IMR-90 (cell line): Measurements from ENCODE around the gene COL6A5. TPM values are rescaled to one million over a fixed set of nuclear protein-coding genes. Genes with fewer than 3 reads are reported as not detected.

Experiments
- ATAC-seq: fragments of 200-7000 bp; cut with Tn5 transposase; 2 replicates; pipeline ENCODE4 v1.9.1; 2020; ENCODE audit warnings: low read depth, mild to moderate bottlenecking, moderate library complexity
- BruUV-seq: library from RNA; stranded (reverse); fragments of 400-500 nt; replicated peaks from 2 replicates; lab custom pipeline; 2021; lab: Mats Ljungman, UMichigan
- CTCF ChIA-PET: fragments of 300-600 bp; formaldehyde crosslinking; extraction: SDS; loops from one replicate; lab custom pipeline; 2021; ENCODE audit warnings: antibody characterized with exemption; lab: Yijun Ruan, JAX
- POLR2A ChIA-PET: fragments of 300-600 bp; sonication (Branson Sonifier 250); formaldehyde crosslinking; loops from one replicate; lab custom pipeline; 2022; ENCODE audit warnings: antibody characterized with exemption; ENCODE audit not compliant: unreplicated experiment; lab: Charles Lee
- DNase-seq: peaks from one replicate; pipeline ENCODE4 v3.0.0; 2013
- H2AFZ ChIP-seq: replicated peaks from 2 replicates; pipeline ENCODE3; 2013; ENCODE audit warnings: low read length, mild to moderate bottlenecking; ENCODE audit not compliant: poor library complexity
- H2AK5ac ChIP-seq: 2 replicates; pipeline ENCODE4 v1.6.1; 2013; ENCODE audit warnings: low read depth, low read length, inconsistent platforms
- H2AK9ac ChIP-seq: replicated peaks from 2 replicates; pipeline ENCODE3; 2013; ENCODE audit warnings: mild to moderate bottlenecking, low read depth, low read length, moderate library complexity; ENCODE audit not compliant: poor library complexity
- H2BK120ac ChIP-seq: 2 replicates; pipeline ENCODE4 v1.6.1; 2013; ENCODE audit warnings: low read depth, low read length, inconsistent platforms
- H2BK15ac ChIP-seq: 3 replicates; pipeline ENCODE4 v1.6.1; 2013; ENCODE audit warnings: low read depth, low read length, inconsistent platforms
- H2BK20ac ChIP-seq: 2 replicates; pipeline ENCODE4 v1.6.1; 2013; ENCODE audit warnings: low read depth, mild to moderate bottlenecking, inconsistent platforms, low read length, moderate library complexity
- H2BK5ac ChIP-seq: 2 replicates; pipeline ENCODE4 v1.6.1; 2013; ENCODE audit warnings: mild to moderate bottlenecking, low read depth, low read length, inconsistent platforms; ENCODE audit not compliant: poor library complexity, severe bottlenecking
- H3K14ac ChIP-seq: replicated peaks from 2 replicates; pipeline ENCODE4 v1.6.1; 2013; ENCODE audit warnings: low read depth, low read length, inconsistent platforms
- H3K18ac ChIP-seq: 2 replicates; pipeline ENCODE4 v1.6.1; 2013; ENCODE audit warnings: low read depth, low read length, control low read depth
- H3K23ac ChIP-seq: 2 replicates; pipeline ENCODE4 v1.6.1; 2013; ENCODE audit warnings: low read depth, low read length, inconsistent platforms
- H3K27ac ChIP-seq: 2 replicates; pipeline ENCODE4 v1.5.1; 2013; ENCODE audit warnings: mild to moderate bottlenecking, control low read depth, low read length; ENCODE audit not compliant: insufficient read depth
- H3K27me3 ChIP-seq: 2 replicates; pipeline ENCODE4 v1.6.1; 2013; ENCODE audit warnings: low read length; ENCODE audit not compliant: control insufficient read depth, insufficient read depth
- H3K36me3 ChIP-seq: 2 replicates; pipeline ENCODE4 v1.6.1; 2013; ENCODE audit warnings: low read length, mixed read lengths; ENCODE audit not compliant: control insufficient read depth, insufficient read depth
- H3K4ac ChIP-seq: 2 replicates; pipeline ENCODE4 v1.6.1; 2013; ENCODE audit warnings: low read depth, low read length, inconsistent platforms
- H3K4me1 ChIP-seq: 2 replicates; pipeline ENCODE4 v1.6.1; 2013; ENCODE audit warnings: low read length, mixed read lengths; ENCODE audit not compliant: control insufficient read depth, insufficient read depth
- H3K4me2 ChIP-seq: 2 replicates; pipeline ENCODE4 v1.6.1; 2013; ENCODE audit warnings: low read depth, mild to moderate bottlenecking, control low read depth, low read length, moderate library complexity
- H3K4me3 ChIP-seq: 2 replicates; pipeline ENCODE4 v1.5.1; 2013; ENCODE audit warnings: low read depth, mild to moderate bottlenecking, control low read depth, low read length, moderate library complexity; ENCODE audit not compliant: insufficient read depth
- H3K56ac ChIP-seq: 2 replicates; pipeline ENCODE4 v1.6.1; 2013; ENCODE audit warnings: low read length, inconsistent platforms; ENCODE audit not compliant: insufficient read depth; ENCODE audit errors: extremely low read depth
- H3K79me1 ChIP-seq, 2 experiments: 2 replicates each; pipeline ENCODE4 v1.6.1; 2013; ENCODE audit warnings: low read length in 2 of 2, inconsistent platforms in 1 of 2, low read depth in 1 of 2
- H3K9ac ChIP-seq: 2 replicates; pipeline ENCODE4 v1.6.1; 2013; ENCODE audit warnings: low read depth, low read length, control low read depth
- H3K9me1 ChIP-seq: 2 replicates; pipeline ENCODE4 v1.6.1; 2013; ENCODE audit warnings: low read length, inconsistent platforms; ENCODE audit not compliant: insufficient read depth
- H3K9me3 ChIP-seq: 2 replicates; pipeline ENCODE4 v1.6.1; 2013; ENCODE audit warnings: low read length; ENCODE audit not compliant: control insufficient read depth, insufficient read depth
- H4K20me1 ChIP-seq: 2 replicates; pipeline ENCODE4 v1.6.1; 2013; ENCODE audit warnings: low read length, inconsistent platforms; ENCODE audit not compliant: insufficient read depth
- H4K5ac ChIP-seq: 2 replicates; pipeline ENCODE4 v1.6.1; 2013; ENCODE audit warnings: mild to moderate bottlenecking, low read depth, low read length, control low read depth
- H4K8ac ChIP-seq, 2 experiments: 2 replicates each; pipeline ENCODE4 v1.6.1; 2013; ENCODE audit warnings: low read depth in 2 of 2, low read length in 2 of 2, control low read depth in 1 of 2, inconsistent platforms in 1 of 2
- H4K91ac ChIP-seq: 2 replicates; pipeline ENCODE4 v1.6.1; 2013; ENCODE audit warnings: low read depth, low read length, inconsistent platforms; ENCODE audit not compliant: insufficient read depth
- BHLHE40 ChIP-seq: fragments of 150-350 bp; IDR thresholded peaks from 2 replicates; pipeline ENCODE4 v1.6.1; 2016; ENCODE audit warnings: mild to moderate bottlenecking, low read depth, low read length
- FOS ChIP-seq: fragments of 150-350 bp; IDR thresholded peaks from 2 replicates; pipeline ENCODE4 v1.6.1; 2016; ENCODE audit warnings: low read depth, low read length
- MAZ ChIP-seq: IDR thresholded peaks from 2 replicates; pipeline ENCODE4 v1.6.1; 2012; ENCODE audit warnings: low read depth, mild to moderate bottlenecking, low read length, improper control_type of control experiment, moderate library complexity, borderline replicate concordance
- POLR2A ChIP-seq: IDR thresholded peaks from 2 replicates; pipeline ENCODE4 v1.6.1; 2012; ENCODE audit warnings: mild to moderate bottlenecking, low read depth, low read length
- RAD21 ChIP-seq: IDR thresholded peaks from 2 replicates; pipeline ENCODE4 v1.6.1; 2012; ENCODE audit warnings: low read length, improper control_type of control experiment
- SMC3 ChIP-seq: fragments of 150-350 bp; IDR thresholded peaks from 2 replicates; pipeline ENCODE4 v1.6.1; 2016; ENCODE audit warnings: low read depth, mild to moderate bottlenecking, antibody characterized with exemption, low read length, moderate library complexity
- WGBS, 2 experiments: methylation state at CpG; one replicate each; pipeline versions ENCODE4 v1.1.5 to v1.1.7; 2013; ENCODE audit warnings: missing lambda C conversion rate in 2 of 2; ENCODE audit not compliant: insufficient read length in 1 of 2; ENCODE audit errors: extremely low coverage in 2 of 2; 5-methylcytosine and 5-hydroxymethylcytosine counted together
- dilution Hi-C: fragments of 300-500 bp; cut with HindIII; formaldehyde crosslinking; loops from one replicate; pipeline ENCODE4 v1.14.3; 2018; ENCODE audit warnings: low sequenced_read_pairs; ENCODE audit not compliant: unreplicated experiment
- in situ Hi-C: fragments of 300-500 bp; cut with MboI; formaldehyde crosslinking; loops from 3 replicates; pipeline ENCODE4 v1.14.3; 2019; ENCODE audit warnings: low sequenced_read_pairs, inconsistent platforms, mixed read lengths
- intact Hi-C: fragments of 100-400 bp; cut with micrococcal nuclease; formaldehyde crosslinking; loops from 2 replicates; pipeline ENCODE4 v1.10.0; 2022
- polyA plus RNA-seq, 3 experiments: library from polyadenylated mRNA; depleted of rRNA; stranded (reverse); fragments of >200 nt; gene quantifications; 2 replicates each; pipeline ENCODE4 v1.2.3, GENCODE V29; 2012; ENCODE audit warnings: low replicate concordance in 1 of 3
- total RNA-seq: library from RNA; depleted of rRNA; stranded (reverse); fragments of >200 nt; gene quantifications from 2 replicates; pipeline ENCODE4 v1.2.3, GENCODE V29; 2012
- TF ChIP-seq, protein P1 (sequence below): fragments of 150-350 bp; IDR thresholded peaks from 2 replicates; pipeline ENCODE4 v1.6.1; 2017; ENCODE audit warnings: mild to moderate bottlenecking, antibody characterized with exemption, low read length, low read depth
- TF ChIP-seq, protein P2 (sequence below): conservative IDR thresholded peaks from 2 replicates; pipeline ENCODE4 v1.5.1; 2012; ENCODE audit warnings: mild to moderate bottlenecking, low read depth, low read length, improper control_type of control experiment
- TF ChIP-seq, protein P3 (sequence below): fragments of 150-350 bp; IDR thresholded peaks from 2 replicates; pipeline ENCODE4 v1.6.1; 2016; ENCODE audit warnings: low read depth, mild to moderate bottlenecking, low read length, moderate library complexity, borderline replicate concordance

Gene COL6A5
- total and polyA plus RNA-seq, 2 of the 4 experiments (the other 2 are of a cell fraction): not detected

DNA sequence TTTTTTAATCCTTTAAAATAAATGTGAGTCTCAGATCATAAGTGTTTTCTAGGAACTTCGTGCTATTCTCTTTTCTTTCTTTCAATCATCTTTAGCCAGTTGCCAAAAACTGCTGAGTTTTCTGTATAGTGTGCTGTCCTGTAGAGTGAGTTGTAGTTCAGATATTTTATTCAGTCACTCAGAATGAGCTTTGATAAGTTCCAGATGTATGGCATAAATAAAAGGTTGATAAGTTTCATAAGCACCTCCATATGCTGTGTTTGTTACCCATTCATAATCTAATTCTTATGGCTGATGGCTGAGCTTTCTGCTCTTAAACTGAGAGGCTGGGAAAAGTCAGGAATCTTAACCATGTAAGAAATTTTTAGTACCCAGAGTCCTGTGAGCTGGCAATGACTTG, 112.2 kb downstream of the COL6A5 start:
- Histone ChIP-seq H2BK15ac (no peak overlapping the region), H3K14ac (no peak overlapping the region), H3K36me3 (no peaks in the 10 kb centered on the region), H4K20me1 (no peaks in the 10 kb centered on the region), H3K18ac (no peak overlapping the region), H2BK120ac (no peak overlapping the region), H3K4me1 (no peaks in the 10 kb centered on the region), H2AK9ac (no peak overlapping the region), H3K27me3 (no peaks in the 10 kb centered on the region), H4K5ac (no peak overlapping the region), H2BK5ac (no peak overlapping the region), H2AK5ac (no peak overlapping the region), H3K9ac (no peak overlapping the region), H3K79me1 (no peaks in the 10 kb centered on the region), H3K4me3 (no peak overlapping the region), H3K23ac (no peak overlapping the region), H3K4me2 (no peak overlapping the region), H2BK20ac (no peak overlapping the region), H3K56ac (no peak overlapping the region), H3K9me1 (no peaks in the 10 kb centered on the region), H4K91ac (no peak overlapping the region), H3K9me3 (no peaks in the 10 kb centered on the region), H3K27ac (no peak overlapping the region), H2AFZ (no peak overlapping the region), H3K4ac (no peak overlapping the region), H4K8ac (no peak overlapping the region)
- POLR2A ChIA-PET: no interaction called here
- dilution Hi-C loops: no loop called here
- CTCF ChIA-PET: interaction anchor here (0.6 kb wide), 1 partner anchor 24 kb away, joined by 3 read pairs; no protein-coding TSS in a partner anchor
- DNase-seq: no peak
- intact Hi-C loops: no loop called here
- BruUV-seq: no TSS peak
- in situ Hi-C loops: no loop called here
- TF ChIP-seq SMC3 (no peak), MAZ (no peak), RAD21 (no peak), BHLHE40 (no peak), POLR2A (no peak), FOS (no peak)
- TF ChIP-seq, protein P1, sequence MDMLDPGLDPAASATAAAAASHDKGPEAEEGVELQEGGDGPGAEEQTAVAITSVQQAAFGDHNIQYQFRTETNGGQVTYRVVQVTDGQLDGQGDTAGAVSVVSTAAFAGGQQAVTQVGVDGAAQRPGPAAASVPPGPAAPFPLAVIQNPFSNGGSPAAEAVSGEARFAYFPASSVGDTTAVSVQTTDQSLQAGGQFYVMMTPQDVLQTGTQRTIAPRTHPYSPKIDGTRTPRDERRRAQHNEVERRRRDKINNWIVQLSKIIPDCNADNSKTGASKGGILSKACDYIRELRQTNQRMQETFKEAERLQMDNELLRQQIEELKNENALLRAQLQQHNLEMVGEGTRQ: no peak
- TF ChIP-seq, protein P2, sequence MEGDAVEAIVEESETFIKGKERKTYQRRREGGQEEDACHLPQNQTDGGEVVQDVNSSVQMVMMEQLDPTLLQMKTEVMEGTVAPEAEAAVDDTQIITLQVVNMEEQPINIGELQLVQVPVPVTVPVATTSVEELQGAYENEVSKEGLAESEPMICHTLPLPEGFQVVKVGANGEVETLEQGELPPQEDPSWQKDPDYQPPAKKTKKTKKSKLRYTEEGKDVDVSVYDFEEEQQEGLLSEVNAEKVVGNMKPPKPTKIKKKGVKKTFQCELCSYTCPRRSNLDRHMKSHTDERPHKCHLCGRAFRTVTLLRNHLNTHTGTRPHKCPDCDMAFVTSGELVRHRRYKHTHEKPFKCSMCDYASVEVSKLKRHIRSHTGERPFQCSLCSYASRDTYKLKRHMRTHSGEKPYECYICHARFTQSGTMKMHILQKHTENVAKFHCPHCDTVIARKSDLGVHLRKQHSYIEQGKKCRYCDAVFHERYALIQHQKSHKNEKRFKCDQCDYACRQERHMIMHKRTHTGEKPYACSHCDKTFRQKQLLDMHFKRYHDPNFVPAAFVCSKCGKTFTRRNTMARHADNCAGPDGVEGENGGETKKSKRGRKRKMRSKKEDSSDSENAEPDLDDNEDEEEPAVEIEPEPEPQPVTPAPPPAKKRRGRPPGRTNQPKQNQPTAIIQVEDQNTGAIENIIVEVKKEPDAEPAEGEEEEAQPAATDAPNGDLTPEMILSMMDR: no peak
- TF ChIP-seq, protein P3, sequence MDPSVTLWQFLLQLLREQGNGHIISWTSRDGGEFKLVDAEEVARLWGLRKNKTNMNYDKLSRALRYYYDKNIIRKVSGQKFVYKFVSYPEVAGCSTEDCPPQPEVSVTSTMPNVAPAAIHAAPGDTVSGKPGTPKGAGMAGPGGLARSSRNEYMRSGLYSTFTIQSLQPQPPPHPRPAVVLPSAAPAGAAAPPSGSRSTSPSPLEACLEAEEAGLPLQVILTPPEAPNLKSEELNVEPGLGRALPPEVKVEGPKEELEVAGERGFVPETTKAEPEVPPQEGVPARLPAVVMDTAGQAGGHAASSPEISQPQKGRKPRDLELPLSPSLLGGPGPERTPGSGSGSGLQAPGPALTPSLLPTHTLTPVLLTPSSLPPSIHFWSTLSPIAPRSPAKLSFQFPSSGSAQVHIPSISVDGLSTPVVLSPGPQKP: no peak
- ATAC-seq: no peak
- WGBS, 2 experiments: no CpG with 5 or more reads among the region's 1 CpG
